Endothelial cell of umbilical vein (primary cell): ENCODE measurements around the gene BCL2. TPM values are rescaled to one million over a fixed set of nuclear protein-coding genes. Genes with fewer than 3 reads are reported as not detected.
A peak's percentile ranks its signal among the peaks of the same experiment; 100 is the strongest.

ENCODE experiments used
- BruUV-seq: library from RNA; stranded (reverse); fragments of 400-500 nt; replicated peaks from 2 replicates; lab custom pipeline; 2021; lab: Mats Ljungman, UMichigan
- CTCF ChIA-PET: fragments of 300-600, 350-600 bp; sonication (Branson Sonifier 250); formaldehyde crosslinking; loops from one replicate; lab custom pipeline; 2021; ENCODE audit warnings: antibody characterized with exemption, inconsistent platforms; lab: Charles Lee
- POLR2A ChIA-PET: fragments of 300-600, 350-600 bp; sonication (Branson Sonifier 250); formaldehyde crosslinking; loops from one replicate; lab custom pipeline; 2021; ENCODE audit warnings: antibody characterized with exemption, inconsistent platforms; lab: Charles Lee
- DNase-seq: peaks from one replicate; pipeline ENCODE4 v3.0.0-alpha.2; 2011; ENCODE audit warnings: low read depth, low spot score
- FAIRE-seq: peaks from 2 replicates; lab custom pipeline; 2011; peaks lifted over from hg19 to GRCh38; lab: Jason Lieb, UNC
- H2AFZ ChIP-seq: 2 replicates; pipeline ENCODE4 v1.6.0; 2012; ENCODE audit warnings: low read depth, low read length, control low read depth, inconsistent platforms
- H3K27ac ChIP-seq: 2 replicates; pipeline ENCODE4 v1.5.1; 2011; ENCODE audit warnings: low read depth, mild to moderate bottlenecking, control low read depth, low read length, moderate library complexity; ENCODE audit not compliant: insufficient read depth
- H3K27me3 ChIP-seq, 2 experiments: 2 replicates each; pipeline versions ENCODE4 v1.6.0 to v1.6.1; 2011; ENCODE audit warnings: low read length in 2 of 2, mixed read lengths in 1 of 2; ENCODE audit not compliant: control insufficient read depth in 2 of 2, insufficient read depth in 2 of 2
- H3K36me3 ChIP-seq, 2 experiments: 2 replicates in 1 of 2; 3 replicates in 1 of 2; pipeline ENCODE4 v1.5.1; 2011; ENCODE audit warnings: low read length in 2 of 2, mild to moderate bottlenecking in 1 of 2, moderate library complexity in 1 of 2; ENCODE audit not compliant: control insufficient read depth in 2 of 2, insufficient read depth in 2 of 2; ENCODE audit errors: extremely low read depth in 1 of 2
- H3K4me1 ChIP-seq: 3 replicates; pipeline ENCODE4 v1.5.1; 2011; ENCODE audit warnings: mild to moderate bottlenecking, low read length; ENCODE audit not compliant: control insufficient read depth, insufficient read depth; ENCODE audit errors: extremely low read depth
- H3K4me2 ChIP-seq: 2 replicates; pipeline ENCODE4 v1.6.1; 2011; ENCODE audit warnings: low read length, control low read depth, mixed read lengths; ENCODE audit not compliant: insufficient read depth
- H3K4me3 ChIP-seq, 3 experiments: fragments of 200-600 bp in 1 of 3; sonication (generic), shearing (Covaris generic) in 1 of 3; replicated peaks in 1 of 3; 2 replicates each; pipeline ENCODE4 v1.5.1; 2011 to 2016; ENCODE audit warnings: control low read depth in 3 of 3, low read length in 3 of 3, mild to moderate bottlenecking in 2 of 3, inconsistent platforms in 1 of 3, low read depth in 1 of 3, moderate library complexity in 1 of 3; ENCODE audit not compliant: insufficient read depth in 1 of 3
- H3K79me2 ChIP-seq: 2 replicates; pipeline ENCODE4 v1.6.0; 2012; ENCODE audit warnings: low read length, inconsistent platforms; ENCODE audit not compliant: control insufficient read depth, insufficient read depth
- H3K9ac ChIP-seq: replicated peaks from 2 replicates; pipeline ENCODE3; 2011; ENCODE audit warnings: low read length, control low read depth; ENCODE audit not compliant: insufficient read depth; ENCODE audit errors: extremely low read depth
- H3K9me1 ChIP-seq: replicated peaks from 3 replicates; pipeline ENCODE4 v1.6.0; 2011; ENCODE audit warnings: mild to moderate bottlenecking, low read length; ENCODE audit not compliant: control insufficient read depth, insufficient read depth; ENCODE audit errors: extremely low read depth
- H3K9me3 ChIP-seq: replicated peaks from 2 replicates; pipeline ENCODE4 v1.5.1; 2012; ENCODE audit warnings: low read length, inconsistent platforms; ENCODE audit not compliant: control insufficient read depth, insufficient read depth
- H4K20me1 ChIP-seq: replicated peaks from 2 replicates; pipeline ENCODE3; 2011; ENCODE audit warnings: mild to moderate bottlenecking, low read length; ENCODE audit not compliant: control insufficient read depth, insufficient read depth; ENCODE audit errors: extremely low read depth
- CTCF ChIP-seq, 2 donors: IDR thresholded peaks; 1 replicate in 1 of 2; 2 replicates in 1 of 2; pipeline ENCODE4 v1.5.1; 2011; ENCODE audit warnings: low read length in 2 of 2, mild to moderate bottlenecking in 2 of 2, moderate library complexity in 2 of 2, control low read depth in 1 of 2, inconsistent platforms in 1 of 2, low read depth in 1 of 2; ENCODE audit not compliant: insufficient read depth in 1 of 2; ENCODE audit errors: extremely low read depth in 1 of 2
- EZH2 ChIP-seq: IDR thresholded peaks from 2 replicates; pipeline ENCODE4 v1.6.1; 2012; ENCODE audit warnings: borderline replicate concordance, low read depth, mild to moderate bottlenecking, moderate library complexity, low read length, inconsistent platforms; ENCODE audit not compliant: severe bottlenecking
- GATA2 ChIP-seq: IDR thresholded peaks from 2 replicates; pipeline ENCODE4 v1.7.0; 2011; ENCODE audit warnings: low read depth, mild to moderate bottlenecking, moderate library complexity, mixed read lengths, low read length; ENCODE audit not compliant: insufficient read length, insufficient read depth
- JUN ChIP-seq: IDR thresholded peaks from 2 replicates; pipeline ENCODE4 v1.6.1; 2011; ENCODE audit warnings: borderline replicate concordance, low read depth; ENCODE audit not compliant: insufficient read length, insufficient read depth
- MYC ChIP-seq: IDR thresholded peaks from one replicate; pipeline ENCODE4 v1.6.1; 2011; ENCODE audit warnings: mild to moderate bottlenecking, low read depth, low read length
- POLR2A ChIP-seq: IDR thresholded peaks from 2 replicates; pipeline ENCODE4 v1.6.1; 2012; ENCODE audit warnings: low read depth, mild to moderate bottlenecking, control low read depth, low read length
- dilution Hi-C: fragments of 300-500 bp; cut with MboI; formaldehyde crosslinking; loops from one replicate; pipeline ENCODE4 v1.15.0; 2019; ENCODE audit warnings: low sequenced_read_pairs; ENCODE audit not compliant: extremely low pct_ligation_motif_present
- intact Hi-C: fragments of 100-400 bp; cut with micrococcal nuclease; formaldehyde crosslinking; loops from one replicate; pipeline ENCODE4 v1.10.0; 2022
- polyA plus RNA-seq, 4 experiments: library from polyadenylated mRNA; depleted of rRNA in 3 of 4; stranded (reverse) in 3 of 4; unstranded in 1 of 4; fragments of >200 nt; gene quantifications; 2 replicates each; pipeline versions ENCODE4 v1.2.1 to v1.2.3, GENCODE V29; 2011 to 2012; ENCODE audit warnings: missing spikeins in 1 of 4
- total RNA-seq: library from RNA; stranded (reverse); gene quantifications from 2 replicates; pipeline ENCODE4 v1.2.3, GENCODE V29; 2021
- TF ChIP-seq, protein P1 (sequence below): IDR thresholded peaks from 2 replicates; pipeline ENCODE4 v1.6.1; 2011; ENCODE audit not compliant: insufficient read depth, insufficient read length

BCL2 gene
- total and polyA plus RNA-seq, 2 donors (not counting 3 experiments of a cell fraction or from before 2014, with no cell fraction given): 0.35 to 5.0 TPM

DNA sequence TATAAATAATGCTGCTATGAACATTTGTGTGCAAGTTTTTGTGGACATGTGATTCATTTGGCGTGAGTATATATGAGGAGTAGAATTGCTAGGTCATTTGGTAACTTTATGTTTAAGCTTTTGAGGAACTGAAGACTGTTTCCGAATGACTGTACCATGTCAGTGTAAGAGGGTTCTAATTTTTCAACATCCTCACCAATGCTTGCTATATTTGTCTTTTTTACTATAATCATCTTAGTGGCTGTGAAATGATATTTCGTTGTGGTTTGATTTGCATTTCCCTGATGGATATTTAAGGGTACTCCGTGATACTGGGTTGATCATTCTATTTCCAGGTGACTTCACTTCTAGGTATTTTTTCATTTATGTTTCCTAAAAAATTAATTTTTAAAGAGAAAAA is 241.1 kb downstream of the BCL2 start:
- Histone ChIP-seq H3K27me3 (peaks cover 3% of the 10 kb centered on the region in 2 experiments), H3K4me1 (no peaks in the 10 kb centered on the region), H3K4me2 (no peak overlapping the region), H3K9me3 (no peaks in the 10 kb centered on the region), H3K79me2 (no peaks in the 10 kb centered on the region), H4K20me1 (no peaks in the 10 kb centered on the region), H3K4me3 (no peak overlapping the region), H2AFZ (no peak overlapping the region), H3K9ac (no peak overlapping the region), H3K9me1 (no peaks in the 10 kb centered on the region), H3K36me3 (no peaks in the 10 kb centered on the region), H3K27ac (no peak overlapping the region)
- dilution Hi-C loops: no loop called here
- TF ChIP-seq, protein P1, sequence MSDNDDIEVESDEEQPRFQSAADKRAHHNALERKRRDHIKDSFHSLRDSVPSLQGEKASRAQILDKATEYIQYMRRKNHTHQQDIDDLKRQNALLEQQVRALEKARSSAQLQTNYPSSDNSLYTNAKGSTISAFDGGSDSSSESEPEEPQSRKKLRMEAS: no peak
- BruUV-seq: no TSS peak
- POLR2A ChIA-PET: no interaction called here
- CTCF ChIA-PET: no interaction called here
- DNase-seq (no peak), FAIRE-seq (no peak)
- intact Hi-C loops: no loop called here

DNA sequence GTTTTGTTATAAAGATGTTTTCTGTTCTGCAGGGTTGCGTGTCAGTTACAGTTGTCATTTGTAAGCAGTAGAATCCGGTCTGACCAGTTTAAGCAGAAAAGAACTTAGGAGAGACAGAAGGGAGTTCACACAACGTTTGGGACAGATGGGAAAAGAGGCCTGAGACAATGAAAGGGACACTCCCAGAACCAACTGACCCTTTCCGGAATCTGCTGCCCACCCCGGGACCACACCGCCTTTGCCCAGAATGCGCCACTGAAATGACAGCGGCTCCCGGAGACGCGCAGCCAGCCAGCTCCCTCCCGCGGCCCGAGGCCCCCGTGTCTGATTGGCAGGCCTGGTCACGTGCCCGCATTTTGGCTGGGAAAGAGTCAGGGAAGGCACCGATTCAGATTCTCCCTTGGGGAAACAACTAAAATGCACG is 244.6 kb downstream of the BCL2 start:
- BruUV-seq: no TSS peak
- no peaks in the 10 kb centered on the region for H3K9me1 ChIP-seq
- FAIRE-seq (peak; percentile 89), DNase-seq (peak; percentile 56)
- peak overlapping the region; percentile 1 to 47 (median 41) for H3K4me3 ChIP-seq
- no peaks in the 10 kb centered on the region for H3K36me3 ChIP-seq
- no peaks in the 10 kb centered on the region for H3K9me3 ChIP-seq
- H3K4me1 ChIP-seq: no peaks in the 10 kb centered on the region
- H3K9ac ChIP-seq: peak overlapping the region; percentile 1
- H3K4me2 ChIP-seq: peak overlapping the region; percentile 70
- H3K27ac ChIP-seq: no peak overlapping the region
- ChIA-PET CTCF (interaction anchor here (0.5 to 1.6 kb wide), 7 partner anchors 9 to 786 kb away, joined by 3 to 6 read pairs (median 3); no protein-coding TSS in a partner anchor), POLR2A (no interaction called here)
- H3K27me3 ChIP-seq: peaks cover 3 to 5% of the 10 kb centered on the region in 2 experiments
- intact Hi-C loops: no loop called here
- no peaks in the 10 kb centered on the region for H4K20me1 ChIP-seq
- no peaks in the 10 kb centered on the region for H3K79me2 ChIP-seq
- TF ChIP-seq EZH2 (no peak), MYC (no peak), GATA2 (no peak), POLR2A (no peak), CTCF (IDR thresholded peaks at IDR 0.05; ENCODE audit: extremely low read depth in 1 of 2, insufficient read depth in 1 of 2, low read depth in 1 of 2, low read length in 2 of 2) (no peak), JUN (no peak)
- TF ChIP-seq, protein P1: peak; percentile 83
- dilution Hi-C loops: no loop called here
- H2AFZ ChIP-seq: peak overlapping the region; percentile 66
